Activated CD4-positive, alpha-beta T cell treated with anti-CD3 and anti-CD28 coated beads, Interleukin-2, Interleukin-4, amounts not matched to agents 100 ng/mL and 50 ng/mL, durations not matched to agents 16 hours and 8 hours (primary cell): ENCODE data around the gene AFF3.

Experiments used
- DNase-seq: peaks from one replicate; pipeline ENCODE4 v3.0.0-alpha.2; 2020; ENCODE audit warnings: low spot score

AFF3 gene

DNA sequence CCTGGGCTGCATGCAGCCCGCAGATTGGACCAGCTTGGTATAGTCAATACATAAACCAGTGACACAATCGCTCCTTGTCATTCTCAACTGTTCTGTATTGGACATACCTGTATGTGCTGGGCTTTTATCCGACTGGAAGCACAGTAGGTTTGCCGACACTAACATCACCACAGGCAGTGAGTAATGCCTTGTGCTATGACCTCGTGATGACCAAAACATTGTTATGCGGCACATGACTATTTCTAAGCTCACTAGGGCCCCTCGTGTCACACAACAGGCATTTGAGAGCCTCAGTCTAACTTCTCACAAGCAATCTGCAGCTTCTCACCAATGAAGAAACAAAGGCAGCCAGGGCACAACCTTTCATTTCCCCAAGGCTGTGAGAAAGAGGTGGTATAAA, 320.8 kb downstream of the AFF3 start:
- no peak for DNase-seq

DNA sequence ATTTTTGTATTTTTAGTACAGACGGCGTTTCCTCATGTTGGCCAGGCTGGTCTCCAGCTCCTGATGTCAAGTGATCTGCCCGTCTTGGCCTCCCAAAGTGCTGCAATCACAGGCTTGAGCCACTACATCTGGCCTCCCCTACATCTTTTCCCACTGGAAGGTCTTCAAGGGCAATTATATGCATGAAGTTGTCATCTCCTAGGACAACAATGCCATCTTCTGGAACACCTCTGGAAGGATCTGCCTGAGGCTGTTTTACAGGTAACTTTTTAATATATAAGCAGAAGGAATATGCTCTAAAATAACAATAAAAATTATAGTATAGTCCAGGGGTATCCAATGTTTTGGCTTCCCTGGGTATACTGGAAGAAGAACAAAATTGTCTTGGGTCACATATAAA, 321.4 kb downstream of the AFF3 start:
- no peak for DNase-seq

GRCh38 chr2:99819766-99820165, 322.6 kb downstream of the AFF3 start:
- DNase-seq, result no peak

GRCh38 chr2:99818842-99819241, 323.5 kb downstream of the AFF3 start:
- DNase-seq, result no peak

DNA sequence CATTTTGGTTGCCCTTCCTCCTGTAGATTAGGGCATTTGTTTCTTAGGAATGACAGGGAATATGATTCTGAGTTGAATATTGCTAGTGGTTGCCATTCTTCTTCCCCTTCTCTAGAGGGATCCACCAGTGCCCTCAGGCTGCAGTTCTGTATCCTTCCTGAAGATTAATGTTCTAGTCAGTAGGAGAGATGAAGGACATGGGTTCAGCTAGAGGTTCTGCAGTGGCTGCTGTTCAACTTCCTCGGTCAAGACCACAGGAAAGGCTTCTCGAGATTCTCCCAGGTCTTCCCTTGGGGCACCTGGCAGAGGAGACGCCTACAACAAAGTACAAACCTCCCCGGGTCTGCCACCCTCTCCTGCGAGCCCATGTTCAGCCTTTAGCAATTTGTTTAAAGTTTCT, 325.5 kb downstream of the AFF3 start:
- no peak for DNase-seq

DNA sequence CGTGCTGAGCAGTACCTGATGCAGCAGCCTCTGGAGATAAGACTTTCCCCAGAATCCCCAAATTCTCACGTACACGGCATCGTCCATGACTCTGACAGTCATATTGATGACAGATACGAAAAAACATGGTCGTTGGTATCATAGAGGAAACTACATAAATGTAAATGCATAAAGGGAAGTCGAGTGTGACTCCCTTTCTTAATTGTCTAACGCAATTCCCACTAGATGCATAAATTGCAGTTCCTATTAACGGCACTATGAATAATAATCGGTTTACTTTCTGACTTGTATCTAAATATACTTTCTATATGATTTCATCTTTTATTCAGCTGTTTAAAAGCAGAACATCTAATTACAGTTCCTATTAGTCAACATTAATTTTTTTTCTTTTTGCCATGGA, 330.0 kb downstream of the AFF3 start:
- no peak for DNase-seq

- no peak for DNase-seq
Observed at GRCh38 chr2:99811544-99811943, 330.8 kb downstream of the AFF3 start.

DNA sequence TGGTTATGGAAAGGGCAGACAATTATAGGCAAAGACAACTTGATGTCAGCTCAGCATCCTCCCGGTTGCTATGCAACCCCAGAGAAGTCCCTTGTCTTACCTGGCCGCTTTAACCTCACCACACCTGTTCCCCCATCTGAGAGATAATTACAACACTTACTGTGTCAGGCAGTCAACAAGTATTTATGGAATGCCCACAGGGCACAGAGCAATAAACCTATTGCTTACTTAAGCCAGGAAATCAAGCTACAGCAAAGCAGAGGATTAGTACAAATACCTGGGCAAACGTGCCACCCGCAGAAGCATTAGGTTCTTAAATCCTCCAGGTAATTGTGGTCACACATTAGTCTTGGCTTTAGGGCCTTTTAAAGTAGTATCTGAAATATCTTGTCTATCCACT, 332.2 kb downstream of the AFF3 start:
- no peak for DNase-seq

- no peak for DNase-seq
Observed at GRCh38 chr2:99809259-99809900, 333.0 kb downstream of the AFF3 start.

GRCh38 chr2:99808361-99809200, 333.8 kb downstream of the AFF3 start:
- no peak for DNase-seq

DNA sequence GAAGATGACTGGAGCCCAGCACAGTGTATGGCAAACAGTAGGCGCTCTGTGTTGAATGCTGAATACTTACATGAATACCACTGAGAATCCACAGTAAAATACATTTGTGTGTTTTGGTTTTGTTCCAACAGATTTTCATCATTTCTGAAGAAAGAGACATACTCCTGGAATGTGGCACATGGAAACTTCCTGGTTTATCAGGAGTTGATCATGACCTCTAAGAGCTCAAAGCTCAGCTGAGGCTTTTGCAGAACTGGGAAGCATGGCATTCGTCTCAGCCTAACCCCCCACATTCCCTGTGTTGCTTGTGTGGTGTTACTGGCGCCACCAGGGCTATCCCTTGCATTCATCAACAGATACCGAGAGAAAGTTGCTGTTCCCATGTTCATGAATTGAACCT, 335.6 kb downstream of the AFF3 start:
- DNase-seq, result no peak

GRCh38 chr2:99805930-99806476, 336.4 kb downstream of the AFF3 start:
- DNase-seq, result no peak

DNA sequence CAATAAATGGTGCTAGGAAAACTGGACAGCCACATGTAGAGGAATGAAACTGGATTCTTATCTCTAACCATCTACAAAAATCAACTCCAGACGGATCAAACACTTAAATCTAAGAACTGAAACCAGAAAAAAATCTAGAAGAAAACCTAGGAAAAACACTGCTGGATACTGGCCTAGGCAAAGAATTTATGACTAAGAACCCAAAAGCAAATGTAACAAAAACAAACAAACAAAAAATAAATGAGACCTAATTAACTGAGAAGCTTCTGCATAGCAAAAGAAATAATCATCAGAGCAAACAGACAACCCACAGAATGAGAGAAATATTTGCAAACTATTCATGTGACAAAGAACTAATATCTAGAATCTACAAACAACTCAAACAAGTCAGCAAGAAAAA, 338.5 kb downstream of the AFF3 start:
- no peak for DNase-seq

DNA sequence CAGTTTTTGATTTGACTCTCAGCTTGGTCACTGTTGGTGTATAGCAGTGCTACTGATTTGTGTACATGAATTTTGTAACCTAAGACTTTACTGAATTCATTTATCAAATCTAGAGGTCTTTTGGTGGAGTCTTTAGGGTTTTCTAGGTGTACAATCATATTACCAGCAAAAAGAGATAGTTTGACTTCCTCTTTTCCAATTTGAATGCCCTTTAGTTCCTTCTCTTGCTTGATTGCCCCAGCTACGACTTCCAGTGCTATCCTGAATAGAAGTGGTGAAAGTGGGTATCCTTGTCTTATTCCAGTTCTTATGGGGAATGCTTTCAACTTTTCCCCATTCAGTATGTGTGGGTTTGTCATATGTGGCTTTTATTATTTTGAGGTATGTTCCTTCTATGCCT, 339.7 kb downstream of the AFF3 start:
- DNase-seq, result no peak

DNA sequence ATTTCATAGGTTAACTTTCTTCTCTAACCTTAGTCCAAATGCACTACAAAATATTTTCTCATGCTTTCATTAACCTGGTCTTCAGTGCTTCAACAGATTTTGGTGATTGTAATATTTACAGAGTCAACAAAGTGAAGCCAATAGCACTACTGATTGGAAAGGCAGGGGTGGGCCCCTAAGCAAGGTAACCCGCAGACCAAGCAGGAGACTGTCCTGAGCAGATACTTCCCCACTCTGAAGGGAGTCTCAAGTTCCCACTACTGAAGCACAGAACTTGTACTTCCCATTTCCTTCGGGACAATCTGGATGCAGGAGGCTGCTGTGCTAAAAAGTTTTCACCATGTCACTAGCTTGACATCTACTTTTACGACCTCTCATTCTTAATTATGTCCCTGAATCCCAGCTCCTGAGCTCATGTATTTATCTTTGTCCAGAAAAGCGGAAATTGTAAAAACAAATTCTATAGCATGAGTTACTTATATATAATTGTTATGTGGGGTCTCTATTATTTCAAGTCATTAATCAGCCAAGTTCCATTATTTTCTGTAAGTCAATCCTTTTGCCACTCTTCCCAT, 341.0 kb downstream of the AFF3 start:
- DNase-seq, result no peak

DNA sequence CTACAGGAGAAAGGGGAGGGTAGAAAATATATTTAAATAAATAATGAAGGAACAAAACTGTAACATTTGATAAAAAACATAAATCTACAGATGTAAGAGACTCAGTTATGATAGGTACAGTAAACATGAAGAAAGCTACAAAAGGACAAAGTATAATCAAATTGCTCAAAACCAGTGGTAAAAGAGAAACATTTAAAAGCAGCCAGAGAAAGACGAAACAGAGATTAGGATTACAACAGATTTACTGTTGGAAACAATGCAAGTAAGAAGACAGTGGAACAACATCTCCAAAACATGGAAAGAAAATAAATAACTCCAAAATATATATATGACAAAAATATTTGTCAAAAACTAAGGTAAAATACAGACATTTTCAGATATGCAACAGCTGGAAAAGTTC, 344.9 kb downstream of the AFF3 start:
- DNase-seq, result no peak

- DNase-seq, result no peak
Observed at GRCh38 chr2:99794414-99794813, 348.0 kb downstream of the AFF3 start.

GRCh38 chr2:99793022-99793421, 349.4 kb downstream of the AFF3 start:
- no peak for DNase-seq

DNA sequence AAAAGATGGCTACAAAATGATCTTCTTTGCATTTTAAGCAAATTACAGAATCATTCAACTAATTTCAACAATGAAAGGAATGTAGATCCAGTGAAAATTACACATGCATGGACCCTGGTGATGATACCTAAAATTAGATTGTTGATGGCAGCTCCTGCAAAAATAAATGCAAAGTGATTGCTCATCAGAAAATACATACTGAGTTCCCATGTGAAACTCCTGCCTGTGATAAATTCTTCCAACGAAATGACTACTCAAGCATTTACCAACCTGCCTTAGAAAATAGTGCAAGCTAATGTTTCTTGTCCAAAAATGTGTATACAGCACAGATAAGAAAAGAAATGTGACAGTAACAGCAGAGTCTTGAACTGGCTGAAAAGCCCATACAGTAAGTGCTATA, 352.5 kb downstream of the AFF3 start:
- DNase-seq, result no peak

DNA sequence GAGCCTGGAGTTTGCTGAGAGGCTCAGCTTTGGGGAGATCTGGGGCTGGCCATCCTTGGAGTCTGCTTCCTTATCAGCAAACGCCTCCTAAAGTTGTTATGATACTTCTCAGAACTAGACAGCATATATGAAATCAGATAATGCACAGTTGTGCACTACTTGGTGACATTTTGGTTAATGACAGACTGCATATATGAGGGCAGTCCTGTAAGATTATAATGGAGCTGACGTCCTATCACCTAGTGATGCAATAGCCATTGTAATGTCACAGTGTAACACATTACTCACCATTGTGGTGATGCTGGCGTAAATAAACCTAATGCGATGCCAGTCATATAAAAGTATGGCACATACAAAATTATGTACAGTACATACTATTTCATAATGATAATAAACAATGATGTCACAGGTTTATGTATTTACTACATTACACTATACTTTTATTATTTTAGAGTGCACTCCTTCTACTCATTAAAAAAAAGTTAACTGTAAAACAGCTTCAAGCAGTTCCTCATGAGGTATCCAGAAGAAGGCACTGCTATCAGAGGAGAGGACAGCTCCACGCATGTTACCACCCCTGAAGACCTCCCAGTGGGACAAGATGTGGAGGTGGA, 354.5 kb downstream of the AFF3 start:
- DNase-seq, result no peak

GRCh38 chr2:99786636-99787390, 355.6 kb downstream of the AFF3 start:
- DNase-seq, result no peak

GRCh38 chr2:99784946-99785345, 357.4 kb downstream of the AFF3 start:
- no peak for DNase-seq
